Measurements from ENCODE around the gene IRF2BP2.

The IRF2BP2 gene

DNA sequence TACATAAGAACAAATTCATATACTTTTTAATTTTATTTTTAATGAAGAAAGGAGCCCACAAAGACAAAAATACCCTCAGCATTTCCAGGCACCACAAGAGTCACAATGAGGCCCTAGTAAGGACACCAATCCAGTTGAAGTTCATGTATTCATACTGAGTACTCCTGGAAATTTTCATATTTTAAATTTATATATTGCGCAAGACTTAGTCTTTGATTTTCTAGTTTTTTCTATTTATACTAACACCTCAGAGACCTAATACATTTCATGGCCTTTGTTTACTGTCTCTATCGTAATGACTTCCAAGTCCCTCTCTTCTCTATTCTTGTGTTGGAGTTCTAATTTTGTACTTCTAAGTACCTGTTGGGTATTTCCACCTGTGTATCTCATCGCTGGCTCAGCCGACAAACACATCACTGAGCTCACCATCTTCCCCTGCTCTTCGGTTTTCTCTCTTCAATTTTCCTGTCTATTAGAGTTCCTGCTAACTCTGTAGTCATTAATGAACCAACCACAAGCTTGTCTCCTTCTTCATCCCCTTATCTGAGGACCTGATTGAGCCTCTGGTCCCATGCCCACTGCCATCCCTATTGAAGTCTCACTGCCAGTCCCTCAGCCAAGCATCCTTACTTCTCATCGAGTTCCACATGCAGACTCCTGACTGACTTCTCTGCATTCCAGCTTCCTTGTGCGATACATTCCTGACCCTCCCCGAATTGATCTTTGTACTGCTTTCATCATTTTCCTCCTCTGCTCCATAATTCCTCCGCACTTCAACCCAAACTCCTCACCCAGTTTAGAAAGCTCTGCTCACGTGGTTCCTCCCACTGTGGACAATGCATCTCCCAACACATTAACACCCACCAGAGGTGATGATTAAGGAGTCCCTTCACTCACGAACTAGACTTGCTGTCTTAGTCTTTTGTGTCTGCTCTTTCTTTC, 17.3 kb upstream of the IRF2BP2 start:
- TF ChIP-seq, protein P1, sequence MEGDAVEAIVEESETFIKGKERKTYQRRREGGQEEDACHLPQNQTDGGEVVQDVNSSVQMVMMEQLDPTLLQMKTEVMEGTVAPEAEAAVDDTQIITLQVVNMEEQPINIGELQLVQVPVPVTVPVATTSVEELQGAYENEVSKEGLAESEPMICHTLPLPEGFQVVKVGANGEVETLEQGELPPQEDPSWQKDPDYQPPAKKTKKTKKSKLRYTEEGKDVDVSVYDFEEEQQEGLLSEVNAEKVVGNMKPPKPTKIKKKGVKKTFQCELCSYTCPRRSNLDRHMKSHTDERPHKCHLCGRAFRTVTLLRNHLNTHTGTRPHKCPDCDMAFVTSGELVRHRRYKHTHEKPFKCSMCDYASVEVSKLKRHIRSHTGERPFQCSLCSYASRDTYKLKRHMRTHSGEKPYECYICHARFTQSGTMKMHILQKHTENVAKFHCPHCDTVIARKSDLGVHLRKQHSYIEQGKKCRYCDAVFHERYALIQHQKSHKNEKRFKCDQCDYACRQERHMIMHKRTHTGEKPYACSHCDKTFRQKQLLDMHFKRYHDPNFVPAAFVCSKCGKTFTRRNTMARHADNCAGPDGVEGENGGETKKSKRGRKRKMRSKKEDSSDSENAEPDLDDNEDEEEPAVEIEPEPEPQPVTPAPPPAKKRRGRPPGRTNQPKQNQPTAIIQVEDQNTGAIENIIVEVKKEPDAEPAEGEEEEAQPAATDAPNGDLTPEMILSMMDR (IDR thresholded peaks at IDR 0.05; ENCODE audit: control insufficient read depth, insufficient read depth, low read depth, low read length, missing control alignments): no peak
- no peak for DNase-seq (ENCODE audit: low read depth)
- no peak overlapping the region for H3K4me3 ChIP-seq (ENCODE audit: control insufficient read depth, low read depth, low read length)

- TF ChIP-seq, protein P1 (IDR thresholded peaks at IDR 0.05; ENCODE audit: control insufficient read depth, insufficient read depth, low read depth, low read length, missing control alignments): no peak
- DNase-seq (ENCODE audit: low read depth): no peak
Observed at GRCh38 chr1:234626391-234626790, 16.4 kb upstream of the IRF2BP2 start.

GRCh38 chr1:234624724-234625117, 14.7 kb upstream of the IRF2BP2 start:
- no peak overlapping the region for H3K4me3 ChIP-seq (ENCODE audit: control insufficient read depth, low read depth, low read length)
- TF ChIP-seq, protein P1 (IDR thresholded peaks at IDR 0.05; ENCODE audit: control insufficient read depth, insufficient read depth, low read depth, low read length, missing control alignments): no peak
- no peak for DNase-seq (ENCODE audit: low read depth)

More at GRCh38 chr1:234626391-234626790, 16.4 kb upstream of the IRF2BP2 start:
- no peak overlapping the region for H3K4me3 ChIP-seq (ENCODE audit: control insufficient read depth, low read depth, low read length)

GRCh38 chr1:234621657-234622335, 11.8 kb upstream of the IRF2BP2 start:
- TF ChIP-seq, protein P1 (IDR thresholded peaks at IDR 0.05; ENCODE audit: control insufficient read depth, insufficient read depth, low read depth, low read length, missing control alignments): no peak
- DNase-seq (ENCODE audit: low read depth): no peak
- H3K4me3 ChIP-seq (ENCODE audit: control insufficient read depth, low read depth, low read length): no peak overlapping the region; the same call in 1 of the 2 replicates

- H3K4me3 ChIP-seq (ENCODE audit: control insufficient read depth, low read depth, low read length): no peak overlapping the region
- TF ChIP-seq, protein P1 (IDR thresholded peaks at IDR 0.05; ENCODE audit: control insufficient read depth, insufficient read depth, low read depth, low read length, missing control alignments): no peak
- no peak for DNase-seq (ENCODE audit: low read depth)
Observed at GRCh38 chr1:234621127-234621468, 11.1 kb upstream of the IRF2BP2 start.

GRCh38 chr1:234620272-234621126, 10.5 kb upstream of the IRF2BP2 start:
- no peak for DNase-seq (ENCODE audit: low read depth)
- TF ChIP-seq, protein P1 (IDR thresholded peaks at IDR 0.05; ENCODE audit: control insufficient read depth, insufficient read depth, low read depth, low read length, missing control alignments): no peak
- H3K4me3 ChIP-seq (ENCODE audit: control insufficient read depth, low read depth, low read length): no peak overlapping the region
